ENCODE results near the gene RAB11FIP5.

RAB11FIP5 gene

DNA sequence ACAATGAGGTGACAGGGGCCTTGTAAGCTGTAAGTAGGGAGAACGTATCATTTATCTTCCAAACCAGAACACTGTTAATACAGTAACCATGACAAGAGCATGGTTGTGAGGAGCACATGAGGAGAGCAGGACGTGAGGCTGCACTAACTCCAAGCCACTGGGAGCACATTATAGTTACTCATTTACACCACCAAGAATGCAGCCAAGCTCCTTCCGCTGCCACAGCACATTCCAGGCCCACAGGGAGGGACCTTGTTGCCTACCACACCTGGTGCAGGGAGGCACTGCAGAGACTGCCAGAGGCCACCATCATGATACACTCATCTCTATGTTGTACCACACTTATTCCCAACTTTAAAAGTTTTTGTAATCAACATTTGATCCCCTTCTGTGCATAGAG lies 27.8 kb downstream of the RAB11FIP5 start:
- DNase-seq (ENCODE audit: low spot score) = peak; percentile 96

- DNase-seq (ENCODE audit: low spot score) = no peak
These were observed 28.6 kb downstream of the RAB11FIP5 start for GRCh38 chr2:73083886-73084800.

GRCh38 chr2:73082523-73083410 lies 30.0 kb downstream of the RAB11FIP5 start:
- DNase-seq (ENCODE audit: low spot score) = no peak

DNA sequence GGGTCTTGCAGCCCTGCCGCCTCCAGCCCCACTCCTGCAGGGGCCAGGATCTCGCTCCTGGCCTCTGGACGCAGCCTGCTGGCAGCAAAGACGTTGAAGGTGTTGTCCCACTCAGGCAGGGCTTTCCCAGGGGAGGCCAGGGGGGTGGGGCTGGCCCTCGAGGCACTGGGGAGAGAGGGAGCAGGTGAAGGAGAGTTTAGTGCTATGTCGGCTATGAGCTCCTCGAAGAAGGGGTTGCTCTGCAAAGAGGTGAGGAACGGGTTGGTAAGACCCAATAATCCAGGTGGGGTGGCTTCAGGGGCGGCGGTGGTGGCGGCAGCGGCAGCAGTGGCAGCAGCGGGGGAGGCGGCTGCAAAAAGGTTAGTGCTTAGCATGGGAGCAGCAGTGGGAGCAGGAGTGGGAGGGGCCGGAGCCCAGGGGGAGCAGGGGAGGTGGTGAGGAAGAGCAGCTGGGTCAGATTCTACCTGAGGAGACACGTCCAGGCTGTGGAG lies 31.5 kb downstream of the RAB11FIP5 start:
- no peak for DNase-seq (ENCODE audit: low spot score)

GRCh38 chr2:73080321-73081131 lies 32.2 kb downstream of the RAB11FIP5 start:
- DNase-seq (ENCODE audit: low spot score) = peak; percentile 30

- no peak for DNase-seq (ENCODE audit: low spot score)
These were observed 33.1 kb downstream of the RAB11FIP5 start for GRCh38 chr2:73079636-73080035.

DNA sequence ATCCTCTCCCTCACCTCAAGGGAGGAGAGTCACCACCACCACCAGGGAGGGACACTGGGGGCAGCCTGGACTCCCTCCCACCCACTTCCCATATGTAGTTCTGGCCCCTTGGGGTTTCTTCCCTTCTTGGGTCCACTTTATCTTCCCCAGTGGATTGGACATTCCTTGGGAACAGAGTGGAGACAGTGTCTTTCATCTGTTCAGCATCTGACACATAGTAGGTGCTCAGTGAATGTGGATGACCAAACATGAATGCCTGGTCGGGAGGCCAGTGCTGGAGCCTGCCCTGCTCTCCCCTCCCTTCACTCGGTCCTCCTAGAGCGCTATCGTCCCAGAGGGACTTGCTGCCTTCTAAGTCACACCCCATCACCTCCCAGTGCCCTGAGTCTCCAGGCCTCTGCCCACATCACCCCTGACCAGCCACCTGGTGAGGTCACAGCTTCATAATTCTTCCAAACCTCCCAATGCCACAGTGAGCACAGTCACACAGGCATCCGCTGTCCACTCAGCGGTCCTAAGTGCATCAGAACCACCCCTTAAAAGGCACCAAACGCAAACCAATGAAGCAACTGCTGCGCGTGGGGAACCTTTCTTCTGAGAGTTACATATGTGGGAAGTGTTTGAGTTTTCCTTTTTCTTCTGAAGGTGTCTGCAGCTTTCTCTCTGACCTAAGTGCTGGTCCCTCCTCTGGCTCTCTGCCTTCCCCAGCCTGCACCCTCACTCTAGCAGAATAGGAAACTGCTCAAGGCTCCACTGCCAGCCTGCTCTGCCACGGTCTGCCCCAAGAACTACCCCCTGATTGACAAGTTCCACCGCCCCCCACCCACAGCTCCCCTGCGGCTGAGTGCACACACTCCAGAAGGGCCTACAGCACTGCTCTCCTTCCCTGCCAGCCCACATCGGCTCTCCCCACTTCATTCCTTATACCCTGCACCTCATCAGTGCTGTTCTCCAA lies 34.0 kb downstream of the RAB11FIP5 start:
- peak; percentile 56 for DNase-seq (ENCODE audit: low spot score)

- peak; percentile 50 for DNase-seq (ENCODE audit: low spot score)
These were observed 35.3 kb downstream of the RAB11FIP5 start for GRCh38 chr2:73077424-73077795.

GRCh38 chr2:73076701-73077423 lies 35.9 kb downstream of the RAB11FIP5 start:
- DNase-seq (ENCODE audit: low spot score) = no peak

- DNase-seq (ENCODE audit: low spot score) = peak; percentile 60
These were observed 37.0 kb downstream of the RAB11FIP5 start for GRCh38 chr2:73075477-73076373.

DNA sequence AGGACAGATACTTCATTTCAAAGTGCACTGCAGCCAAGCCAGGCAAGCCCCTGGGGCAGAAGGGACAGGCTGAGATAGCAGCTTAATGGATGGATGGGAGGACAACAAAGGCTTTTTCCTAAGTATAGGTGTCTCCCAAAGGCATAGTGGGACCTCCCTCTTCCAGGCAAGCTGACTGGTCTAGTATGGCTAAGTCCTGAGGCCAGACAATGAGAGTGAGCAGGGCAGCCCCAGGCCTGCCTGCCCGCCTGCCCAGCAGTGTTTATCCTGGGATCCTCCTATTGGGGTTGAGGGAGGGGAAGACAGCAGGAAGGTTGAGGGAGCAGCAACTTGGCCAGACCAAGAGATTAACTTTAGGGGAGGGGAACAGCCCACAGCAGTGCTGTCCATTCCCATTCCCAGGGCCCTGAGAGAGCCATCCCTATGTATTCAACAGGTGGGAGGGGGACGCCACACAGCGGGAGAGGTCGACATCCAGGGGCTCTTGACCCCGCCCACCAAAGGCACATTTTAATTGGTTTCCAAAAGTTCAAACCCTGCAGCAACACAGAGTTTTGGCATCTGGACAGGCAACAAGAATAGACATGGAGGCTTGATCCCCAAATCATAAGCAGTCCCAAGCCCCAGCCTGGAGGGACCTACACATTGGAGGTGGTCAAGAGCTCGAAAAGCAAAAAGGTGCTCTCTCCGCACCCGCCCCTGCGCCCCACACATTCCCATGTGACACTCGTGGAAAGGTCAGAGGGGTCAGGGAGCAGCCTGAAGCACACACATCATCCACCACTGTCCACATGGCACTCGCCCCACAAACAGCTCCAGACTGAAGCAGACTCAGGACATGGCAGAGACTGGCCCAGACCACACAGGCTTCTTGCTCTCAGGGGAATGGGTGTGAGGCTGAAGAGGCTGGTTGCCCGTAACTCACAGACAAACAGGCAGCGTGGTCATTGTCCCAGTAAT lies 38.4 kb downstream of the RAB11FIP5 start:
- no peak for DNase-seq (ENCODE audit: low spot score)

DNA sequence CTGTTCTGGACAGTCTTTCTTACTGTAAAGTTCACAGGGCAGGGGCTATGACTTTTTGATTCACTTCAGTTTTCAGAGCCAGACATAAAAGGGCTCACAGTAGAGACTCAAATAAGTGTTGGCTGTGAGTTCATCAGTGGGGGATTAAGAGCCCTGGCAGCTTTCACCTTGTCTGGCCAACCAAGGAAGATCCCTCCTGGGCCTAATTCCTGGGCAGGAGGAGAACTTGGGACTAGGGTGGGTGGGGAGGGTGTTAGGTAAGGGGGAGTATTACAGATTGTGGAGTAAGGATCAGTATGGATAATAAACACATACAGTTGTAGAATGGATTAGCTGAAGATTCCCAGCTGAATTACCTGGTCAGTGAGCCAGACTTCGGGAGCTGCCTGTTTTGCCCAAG lies 40.3 kb downstream of the RAB11FIP5 start:
- DNase-seq (ENCODE audit: low spot score) = no peak

GRCh38 chr2:73072129-73072395 lies 40.7 kb downstream of the RAB11FIP5 start:
- DNase-seq (ENCODE audit: low spot score) = no peak

GRCh38 chr2:73071360-73072128 lies 41.2 kb downstream of the RAB11FIP5 start, which contains the start of gene SFXN5:
Gene SFXN5, minus strand, starts transcription at chr2:73071712. Its CDS starts 7 bp downstream, at chr2:73071705.
- DNase-seq (ENCODE audit: low spot score) = peak; percentile 96

DNA sequence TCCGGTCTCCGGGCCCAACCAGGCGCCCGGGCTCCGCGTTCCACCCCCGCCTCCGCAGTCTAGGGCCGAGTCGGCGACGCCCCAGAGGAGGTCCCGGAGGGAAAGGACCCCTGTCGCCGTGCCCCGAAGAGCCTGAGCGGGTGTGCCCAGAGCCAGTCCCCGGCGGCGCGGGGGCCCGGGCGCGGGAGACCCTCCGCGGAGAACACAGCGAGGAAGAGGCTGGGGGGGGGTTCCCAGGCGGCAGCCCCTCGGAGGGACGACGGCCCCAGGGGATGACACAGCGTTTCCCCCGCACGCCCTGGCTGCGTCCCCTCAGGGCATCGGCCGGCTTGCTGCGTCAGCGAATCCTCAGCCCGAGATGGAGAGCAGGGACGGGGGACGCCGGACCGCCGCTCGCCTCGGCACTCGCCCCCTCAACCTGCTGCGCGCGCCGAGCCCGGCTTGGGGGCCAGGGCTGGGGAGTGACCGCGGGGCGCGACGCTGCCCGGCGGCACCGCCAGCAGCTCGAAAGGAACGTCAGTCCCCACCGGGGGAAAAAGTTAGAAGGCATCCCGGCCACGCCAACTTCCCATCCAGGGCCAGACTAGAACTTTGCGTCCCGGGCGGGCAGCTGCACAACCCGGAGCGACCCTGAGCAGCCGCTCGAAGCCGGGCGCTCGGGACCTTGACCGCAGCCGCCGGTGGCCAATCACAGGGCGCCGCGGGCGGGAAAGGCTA lies 41.9 kb downstream of the RAB11FIP5 start:
- peak; percentile 21 for DNase-seq (ENCODE audit: low spot score)

DNA sequence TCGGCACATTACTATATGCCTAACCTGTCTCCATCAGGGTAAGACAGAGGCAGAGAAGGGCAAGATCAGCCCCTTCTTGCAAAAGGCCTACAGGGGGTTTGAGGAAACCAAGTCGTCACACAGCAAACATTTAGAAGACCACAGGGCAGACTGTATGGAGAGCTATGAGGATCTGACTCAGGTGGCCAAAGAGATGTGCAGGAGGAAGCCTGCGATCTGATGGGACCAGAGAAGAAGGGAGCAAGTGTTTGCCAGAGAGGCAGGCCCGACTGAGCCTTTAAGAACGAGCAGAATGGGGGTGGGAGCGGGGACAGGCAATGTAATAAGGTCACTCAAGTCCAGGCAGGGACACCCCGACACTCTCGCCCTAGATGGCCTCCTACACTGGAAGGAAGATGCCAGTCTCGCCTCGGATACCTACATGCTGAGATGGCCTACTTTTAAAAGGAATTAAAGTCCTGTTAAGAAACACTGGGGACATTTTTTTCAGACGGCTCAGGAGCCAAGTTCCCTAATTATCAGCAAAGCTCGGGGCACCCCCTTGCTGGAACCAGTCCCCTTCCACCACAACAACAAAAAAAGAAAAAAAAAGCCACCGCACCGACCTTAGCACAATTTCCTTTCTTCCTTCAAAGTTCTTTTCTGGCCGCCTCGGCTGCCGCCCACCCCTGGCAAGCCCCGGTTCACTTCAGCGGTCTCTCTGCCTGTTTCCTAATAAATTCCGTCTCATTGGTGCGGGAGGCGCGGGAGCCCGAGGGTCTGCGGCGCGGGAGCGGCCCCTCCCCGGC lies 42.7 kb downstream of the RAB11FIP5 start:
- DNase-seq (ENCODE audit: low spot score) = peak; percentile 24
